Neural progenitor cell (in vitro differentiated cells): ENCODE measurements around the gene CYP2C8. TPM values are rescaled to one million over a fixed set of nuclear protein-coding genes. Genes with fewer than 3 reads are reported as not detected.

ENCODE experiments used
- DNase-seq: peaks from one replicate; pipeline ENCODE4 v3.0.0-alpha.2; 2016; ENCODE audit warnings: low spot score
- H2AFZ ChIP-seq: fragments of 200-600 bp; sonication (generic); replicated peaks from 2 replicates; pipeline ENCODE4 v1.6.1; 2016; ENCODE audit warnings: antibody characterized with exemption
- H3F3A ChIP-seq: fragments of 200-600 bp; sonication (generic); 2 replicates; pipeline ENCODE4 v1.6.1; 2016; ENCODE audit warnings: antibody characterized with exemption, low read depth
- H3K27ac ChIP-seq: fragments of 200-600 bp; sonication (generic); 2 replicates; pipeline ENCODE4 v1.5.1; 2016; ENCODE audit warnings: mild to moderate bottlenecking
- H3K27me3 ChIP-seq: fragments of 200-600 bp; sonication (generic); 2 replicates; pipeline ENCODE4 v1.6.1; 2016; ENCODE audit warnings: mild to moderate bottlenecking, moderate library complexity
- H3K36me3 ChIP-seq: fragments of 200-600 bp; sonication (generic); 2 replicates; pipeline ENCODE4 v1.5.1; 2016
- H3K4me1 ChIP-seq: fragments of 200-600 bp; sonication (generic); 2 replicates; pipeline ENCODE4 v1.6.1; 2016; ENCODE audit warnings: mixed run types
- H3K4me2 ChIP-seq: fragments of 200-600 bp; sonication (generic); 2 replicates; pipeline ENCODE4 v1.6.1; 2016
- H3K4me3 ChIP-seq: fragments of 200-600 bp; sonication (generic); 2 replicates; pipeline ENCODE4 v1.5.1; 2016
- H3K79me2 ChIP-seq: fragments of 200-600 bp; sonication (generic); 2 replicates; pipeline ENCODE4 v1.6.1; 2016; ENCODE audit warnings: low read depth
- H3K9ac ChIP-seq: fragments of 200-600 bp; sonication (generic); 2 replicates; pipeline ENCODE4 v1.6.1; 2016
- H3K9me3 ChIP-seq: fragments of 200-600 bp; sonication (generic); 2 replicates; pipeline ENCODE4 v1.5.1; 2016; ENCODE audit warnings: low read depth
- H4K20me1 ChIP-seq: fragments of 200-600 bp; sonication (generic); 2 replicates; pipeline ENCODE4 v1.6.1; 2016; ENCODE audit warnings: low read depth
- H3K27ac Mint-ChIP-seq: 3 replicates; pipeline ENCODE4 v1.8.0; 2021; ENCODE audit warnings: mixed read lengths
- H3K27me3 Mint-ChIP-seq: 2 replicates; pipeline ENCODE4 v1.8.0; 2022; ENCODE audit warnings: low read depth, mild to moderate bottlenecking, inconsistent platforms, moderate library complexity, mixed read lengths; ENCODE audit not compliant: insufficient read depth
- H3K36me3 Mint-ChIP-seq: 3 replicates; pipeline ENCODE4 v1.8.0; 2021; ENCODE audit warnings: mixed read lengths
- H3K4me1 Mint-ChIP-seq: 3 replicates; pipeline ENCODE4 v1.8.0; 2021; ENCODE audit warnings: mixed read lengths
- H3K4me3 Mint-ChIP-seq: 3 replicates; pipeline ENCODE4 v1.8.0; 2021; ENCODE audit warnings: mild to moderate bottlenecking, moderate library complexity, mixed read lengths
- H3K9me3 Mint-ChIP-seq: 3 replicates; pipeline ENCODE4 v1.8.0; 2020; ENCODE audit warnings: mixed read lengths
- CTCF ChIP-seq: fragments of 200-600 bp; sonication (generic); IDR thresholded peaks from 2 replicates; pipeline ENCODE4 v1.5.1; 2017; ENCODE audit warnings: antibody characterized with exemption, mild to moderate bottlenecking
- EZH2 ChIP-seq: fragments of 200-600 bp; sonication (generic); IDR thresholded peaks from 2 replicates; pipeline ENCODE4 v1.6.1; 2017; ENCODE audit warnings: antibody characterized with exemption, mild to moderate bottlenecking, moderate library complexity
- EZH2phosphoT487 ChIP-seq: fragments of 200-600 bp; sonication (generic); IDR thresholded peaks from 2 replicates; pipeline ENCODE4 v1.6.1; 2017; ENCODE audit warnings: antibody characterized with exemption
- small RNA-seq: library from RNA; depleted of rRNA; stranded (forward); fragments of <200 nt; gene quantifications from one replicate; pipeline ENCODE3, GENCODE V24; 2015
- total RNA-seq: library from RNA; depleted of rRNA; stranded (reverse); fragments of >200 nt; gene quantifications from 2 replicates; pipeline ENCODE4 v1.2.3, GENCODE V29; 2015; ENCODE audit warnings: low replicate concordance

CYP2C8 gene
- total RNA-seq, 1 donor from 2014 or later, result 2.8 TPM

GRCh38 chr10:94989192-94989591, 80.1 kb downstream of the CYP2C8 start:
- Histone ChIP-seq H3K27me3 (no peaks in the 10 kb centered on the region), H3K9me3 (no peaks in the 10 kb centered on the region), H3K4me2 (no peak overlapping the region), H4K20me1 (no peaks in the 10 kb centered on the region), H2AFZ (no peak overlapping the region), H3F3A (peaks cover under 1% of the 10 kb centered on the region), H3K79me2 (no peaks in the 10 kb centered on the region), H3K4me1 (peaks cover 3% of the 10 kb centered on the region), H3K36me3 (no peaks in the 10 kb centered on the region), H3K9ac (no peak overlapping the region), H3K27ac (no peak overlapping the region), H3K4me3 (no peak overlapping the region)
- TF ChIP-seq CTCF (no peak), EZH2 (no peak), EZH2phosphoT487 (no peak)
- Mint-ChIP-seq H3K9me3 (peaks cover 15% of the 10 kb centered on the region), H3K27me3 (peaks cover 4% of the 10 kb centered on the region), H3K4me3 (no peak overlapping the region), H3K36me3 (no peaks in the 10 kb centered on the region), H3K27ac (no peak overlapping the region), H3K4me1 (no peaks in the 10 kb centered on the region)
- no peak for DNase-seq

Small RNA genes within 50 kb of the gene (small RNA-seq; reads per million reads assigned to genes)
- gene CYP2C60P, result not detected

Other genes with a start within 250 kb of the CYP2C8 start
- gene CYP2C9, start 130.8 kb downstream of the CYP2C8 start, total RNA-seq, result not detected in 2 replicates
- not detected in 2 replicates for gene ACSM6, start 124.7 kb upstream of the CYP2C8 start, total RNA-seq
- 4.6 and 7.9 TPM in 2 replicates for gene PDLIM1, start 221.5 kb upstream of the CYP2C8 start, total RNA-seq